ENCODE data around the gene TOMM7. TPM values are rescaled to one million over a fixed set of nuclear protein-coding genes. Genes with fewer than 3 reads are reported as not detected.

Gene TOMM7
- total RNA-seq, 1 experiment from 2014 or later = 325 TPM

DNA sequence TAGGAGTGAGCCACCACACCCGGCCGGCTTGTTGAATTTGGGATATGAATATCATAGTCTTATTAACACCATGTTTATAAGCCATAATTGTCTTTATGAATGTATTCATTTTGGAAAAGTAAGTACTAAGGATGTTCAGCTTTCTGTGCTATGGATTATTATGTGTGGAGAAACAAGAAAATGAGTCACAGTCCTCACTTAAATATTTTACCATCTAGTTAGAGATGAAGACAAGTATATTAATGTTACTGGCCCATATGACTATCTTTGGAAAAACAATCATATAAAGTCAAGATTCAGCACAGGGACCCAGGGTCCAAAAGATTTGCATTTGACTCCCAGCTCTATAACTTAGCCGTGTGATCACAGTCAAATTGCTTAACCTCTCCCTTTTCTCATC is 9.8 kb upstream of the TOMM7 start:
- POLR2A ChIA-PET = no interaction called here
- no peaks in the 10 kb centered on the region for H3K9me2 ChIP-seq (ENCODE audit: insufficient read depth)
- H3K79me2 ChIP-seq (ENCODE audit: insufficient read depth, low read length) = no peaks in the 10 kb centered on the region
- no peak overlapping the region for H2AFZ ChIP-seq (ENCODE audit: low read depth, low read length, poor library complexity, severe bottlenecking)
- no peak overlapping the region for H3K9ac ChIP-seq (ENCODE audit: low read length)
- DNase-seq (ENCODE audit: low read depth, low spot score) = no peak
- intact Hi-C loops (cut with micrococcal nuclease) = no loop called here
- H3K4me1 ChIP-seq (ENCODE audit: control insufficient read depth in 1 of 2, insufficient read depth in 2 of 2, low read length in 2 of 2) = no peaks in the 10 kb centered on the region
- CTCF ChIA-PET = no interaction called here
- H4K20me1 ChIP-seq (ENCODE audit: insufficient read depth) = no peaks in the 10 kb centered on the region
- H3K4me2 ChIP-seq (ENCODE audit: low read length) = no peak overlapping the region
- no peak overlapping the region for H3K4me3 ChIP-seq (replicated peaks in 1 of 2; ENCODE audit: low read depth in 1 of 2, low read length in 2 of 2)
- TF ChIP-seq POLR2AphosphoS5 (IDR thresholded peaks at IDR 0.05; ENCODE audit: low read depth, low read length) (no peak), POLR2A (IDR thresholded peaks at IDR 0.05; ENCODE audit: borderline replicate concordance, extremely low read depth, insufficient read depth, insufficient read length) (no peak), CBX3 (IDR thresholded peaks at IDR 0.05; ENCODE audit: low read depth) (no peak), SP1 (IDR thresholded peaks at IDR 0.05; ENCODE audit: low read depth) (no peak), EGR1 (IDR thresholded peaks at IDR 0.05; ENCODE audit: low read depth) (no peak), YY1 (IDR thresholded peaks at IDR 0.05; ENCODE audit: extremely low read depth, insufficient replicate concordance, low read depth, low read length) (no peak), FOSL1 (IDR thresholded peaks at IDR 0.05; ENCODE audit: low read depth) (no peak), ZNF274 (IDR thresholded peaks at IDR 0.05; ENCODE audit: low read depth, low read length) (no peak), RAD21 (IDR thresholded peaks at IDR 0.05; ENCODE audit: low read depth) (no peak), CEBPB (IDR thresholded peaks at IDR 0.05; ENCODE audit: low read depth) (no peak), TCF7L2 (IDR thresholded peaks at IDR 0.05; ENCODE audit: borderline replicate concordance, extremely low read depth, insufficient read depth, insufficient read length) (no peak), ZFX (IDR thresholded peaks at IDR 0.05) (no peak), EZH2phosphoT487 (IDR thresholded peaks at IDR 0.05; ENCODE audit: borderline replicate concordance) (no peak), SRF (IDR thresholded peaks at IDR 0.05; ENCODE audit: low read depth) (no peak), ELF1 (IDR thresholded peaks at IDR 0.05; ENCODE audit: borderline replicate concordance, low read depth) (no peak), JUND (IDR thresholded peaks at IDR 0.05) (no peak), SIN3A (IDR thresholded peaks at IDR 0.05; ENCODE audit: low read depth) (no peak)
- TF ChIP-seq, protein P1, sequence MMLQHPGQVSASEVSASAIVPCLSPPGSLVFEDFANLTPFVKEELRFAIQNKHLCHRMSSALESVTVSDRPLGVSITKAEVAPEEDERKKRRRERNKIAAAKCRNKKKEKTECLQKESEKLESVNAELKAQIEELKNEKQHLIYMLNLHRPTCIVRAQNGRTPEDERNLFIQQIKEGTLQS (IDR thresholded peaks at IDR 0.05) = no peak
- TF ChIP-seq, protein P2, sequence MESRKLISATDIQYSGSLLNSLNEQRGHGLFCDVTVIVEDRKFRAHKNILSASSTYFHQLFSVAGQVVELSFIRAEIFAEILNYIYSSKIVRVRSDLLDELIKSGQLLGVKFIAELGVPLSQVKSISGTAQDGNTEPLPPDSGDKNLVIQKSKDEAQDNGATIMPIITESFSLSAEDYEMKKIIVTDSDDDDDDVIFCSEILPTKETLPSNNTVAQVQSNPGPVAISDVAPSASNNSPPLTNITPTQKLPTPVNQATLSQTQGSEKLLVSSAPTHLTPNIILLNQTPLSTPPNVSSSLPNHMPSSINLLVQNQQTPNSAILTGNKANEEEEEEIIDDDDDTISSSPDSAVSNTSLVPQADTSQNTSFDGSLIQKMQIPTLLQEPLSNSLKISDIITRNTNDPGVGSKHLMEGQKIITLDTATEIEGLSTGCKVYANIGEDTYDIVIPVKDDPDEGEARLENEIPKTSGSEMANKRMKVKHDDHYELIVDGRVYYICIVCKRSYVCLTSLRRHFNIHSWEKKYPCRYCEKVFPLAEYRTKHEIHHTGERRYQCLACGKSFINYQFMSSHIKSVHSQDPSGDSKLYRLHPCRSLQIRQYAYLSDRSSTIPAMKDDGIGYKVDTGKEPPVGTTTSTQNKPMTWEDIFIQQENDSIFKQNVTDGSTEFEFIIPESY (IDR thresholded peaks at IDR 0.05; ENCODE audit: extremely low read depth, insufficient replicate concordance, low read length) = no peak
- TF ChIP-seq, protein P3, sequence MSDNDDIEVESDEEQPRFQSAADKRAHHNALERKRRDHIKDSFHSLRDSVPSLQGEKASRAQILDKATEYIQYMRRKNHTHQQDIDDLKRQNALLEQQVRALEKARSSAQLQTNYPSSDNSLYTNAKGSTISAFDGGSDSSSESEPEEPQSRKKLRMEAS (IDR thresholded peaks at IDR 0.05) = no peak
- no peaks in the 10 kb centered on the region for H3K27me3 ChIP-seq (ENCODE audit: insufficient read depth, low read length)
- H3K9me3 ChIP-seq (ENCODE audit: control insufficient read depth in 1 of 2, insufficient read depth in 1 of 2, low read depth in 1 of 2, low read length in 2 of 2) = no peaks in the 10 kb centered on the region
- H3K27ac ChIP-seq (ENCODE audit: low read depth, low read length) = no peak overlapping the region
- RAD21 ChIA-PET (ENCODE audit: low non-redundant PET in 1 of 2, low total read pairs in 2 of 2, uncharacterized antibody in 2 of 2, unreplicated experiment in 2 of 2) = no interaction called here
- no peaks in the 10 kb centered on the region for H3K36me3 ChIP-seq (ENCODE audit: control insufficient read depth in 1 of 2, insufficient read depth in 2 of 2, low read length in 2 of 2)
- no peak for ATAC-seq
- no TSS peak for BruUV-seq (replicated peaks)
